Upper lobe of left lung (tissue), 6 donors: Measurements from ENCODE around the gene PTPRM. TPM values are rescaled to one million over a fixed set of nuclear protein-coding genes. Genes with fewer than 3 reads are reported as not detected.
A peak's percentile ranks its signal among the peaks of the same experiment; 100 is the strongest.

Source experiments
- ATAC-seq, 2 donors: fragments of 200-7000 bp; cut with Tn5 transposase; one replicate each; pipeline ENCODE4 v1.9.1; 2022; ENCODE audit warnings: mild to moderate bottlenecking in 2 of 2, moderate library complexity in 2 of 2; ENCODE audit not compliant: low FRiP score in 2 of 2
- DNase-seq, 2 donors: peaks; one replicate each; pipeline ENCODE4 v3.0.0-alpha.2; 2019 to 2020
- H3K27ac ChIP-seq, 4 donors: fragments of 200-600 bp; sonication (generic); one replicate each; pipeline ENCODE4 v1.5.1; 2016 to 2019
- H3K27me3 ChIP-seq, 4 donors: fragments of 200-600 bp; sonication (generic); one replicate each; pipeline ENCODE4 v1.5.1; 2017 to 2019
- H3K36me3 ChIP-seq, 4 donors: fragments of 200-600 bp; sonication (generic); one replicate each; pipeline ENCODE4 v1.5.1; 2016 to 2019
- H3K4me1 ChIP-seq, 4 donors: fragments of 200-600 bp; sonication (generic); one replicate each; pipeline ENCODE4 v1.5.1; 2018 to 2019
- H3K4me3 ChIP-seq, 4 donors: fragments of 200-600 bp; sonication (generic); one replicate each; pipeline ENCODE4 v1.5.1; 2017 to 2019; ENCODE audit warnings: mild to moderate bottlenecking in 2 of 4, moderate library complexity in 1 of 4
- H3K9me3 ChIP-seq, 4 donors: fragments of 200-600 bp; sonication (generic); one replicate each; pipeline ENCODE4 v1.5.1; 2018 to 2019
- EP300 ChIP-seq, 4 donors: sonication (generic); formaldehyde crosslinking; IDR thresholded peaks; one replicate each; pipeline ENCODE4 v1.5.1; 2017; ENCODE audit warnings: antibody characterized with exemption in 4 of 4, control low read depth in 2 of 4
- POLR2A ChIP-seq, 4 donors: fragments of 450-650 bp; IDR thresholded peaks; one replicate each; pipeline ENCODE4 v1.5.1; 2016 to 2017; ENCODE audit warnings: antibody characterized with exemption in 4 of 4, mild to moderate bottlenecking in 2 of 4
- POLR2AphosphoS5 ChIP-seq, 2 donors: sonication (generic); formaldehyde crosslinking; IDR thresholded peaks; one replicate each; pipeline ENCODE4 v1.5.1; 2017; ENCODE audit warnings: antibody characterized with exemption in 2 of 2
- WGBS, 2 donors: methylation state at CpG; one replicate each; pipeline ENCODE4 v1.1.5; 2017 to 2018; 5-methylcytosine and 5-hydroxymethylcytosine counted together
- total RNA-seq, 6 donors: library from RNA; depleted of rRNA in 4 of 6; stranded (reverse); fragments of >200 nt in 4 of 6; gene quantifications; one replicate each; pipeline versions ENCODE4 v1.1.0 to v1.2.1, GENCODE V29; 2016 to 2021
- TF ChIP-seq, protein P1 (sequence below), 6 experiments: fragments of 450-650 bp in 4 of 6; fragments of 200-600 bp in 2 of 6; sonication (generic) in 2 of 6; IDR thresholded peaks; one replicate each; pipeline ENCODE4 v1.5.1; 2016 to 2019; ENCODE audit warnings: antibody characterized with exemption in 6 of 6
- donor health status: DM: no; HTN: no; CAD: no; lungs with moderate emphysema.
- donor health status: DM: no; HTN: yes; CAD: no; lungs with severe emphysema.

The PTPRM gene
- total RNA-seq, 6 donors from 2014 or later: 82.0 to 201 (median 154) TPM

DNA sequence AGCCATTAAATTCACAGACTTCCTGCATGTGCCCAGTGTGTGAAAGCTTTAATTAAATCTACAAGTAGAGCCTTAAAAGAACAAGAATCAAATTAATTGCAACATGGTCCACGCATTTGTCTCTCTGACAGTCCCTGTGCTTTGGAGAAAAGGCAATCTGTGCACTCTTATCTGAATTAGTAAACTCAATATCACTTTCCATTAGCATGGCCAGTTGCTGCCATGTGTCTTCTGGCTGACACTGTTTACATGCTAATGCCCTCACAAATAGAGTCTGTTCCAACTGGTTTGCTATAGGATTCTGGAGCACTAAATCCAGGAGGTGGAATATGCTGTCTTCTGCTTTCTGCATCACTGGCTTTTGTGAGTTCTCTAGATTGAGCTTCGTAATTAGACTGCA, 607.7 kb downstream of the PTPRM start:
- no peaks in the 10 kb centered on the region for H3K27me3 ChIP-seq
- no peak overlapping the region for H3K27ac ChIP-seq
- TF ChIP-seq, protein P1, sequence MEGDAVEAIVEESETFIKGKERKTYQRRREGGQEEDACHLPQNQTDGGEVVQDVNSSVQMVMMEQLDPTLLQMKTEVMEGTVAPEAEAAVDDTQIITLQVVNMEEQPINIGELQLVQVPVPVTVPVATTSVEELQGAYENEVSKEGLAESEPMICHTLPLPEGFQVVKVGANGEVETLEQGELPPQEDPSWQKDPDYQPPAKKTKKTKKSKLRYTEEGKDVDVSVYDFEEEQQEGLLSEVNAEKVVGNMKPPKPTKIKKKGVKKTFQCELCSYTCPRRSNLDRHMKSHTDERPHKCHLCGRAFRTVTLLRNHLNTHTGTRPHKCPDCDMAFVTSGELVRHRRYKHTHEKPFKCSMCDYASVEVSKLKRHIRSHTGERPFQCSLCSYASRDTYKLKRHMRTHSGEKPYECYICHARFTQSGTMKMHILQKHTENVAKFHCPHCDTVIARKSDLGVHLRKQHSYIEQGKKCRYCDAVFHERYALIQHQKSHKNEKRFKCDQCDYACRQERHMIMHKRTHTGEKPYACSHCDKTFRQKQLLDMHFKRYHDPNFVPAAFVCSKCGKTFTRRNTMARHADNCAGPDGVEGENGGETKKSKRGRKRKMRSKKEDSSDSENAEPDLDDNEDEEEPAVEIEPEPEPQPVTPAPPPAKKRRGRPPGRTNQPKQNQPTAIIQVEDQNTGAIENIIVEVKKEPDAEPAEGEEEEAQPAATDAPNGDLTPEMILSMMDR (IDR thresholded peaks at IDR 0.05): no peak
- no peak for TF ChIP-seq POLR2AphosphoS5 (IDR thresholded peaks at IDR 0.05)
- no peak for TF ChIP-seq POLR2A (IDR thresholded peaks at IDR 0.05)
- TF ChIP-seq EP300 (IDR thresholded peaks at IDR 0.05): no peak
- ATAC-seq (no peak), DNase-seq (no peak)
- H3K4me3 ChIP-seq: no peak overlapping the region
- WGBS, 2 donors: 90 to 94% methylated on average over 2 of the region's 2 CpGs
- peaks cover 15 to 24% (median 20%) of the 10 kb centered on the region in 4 donors for H3K4me1 ChIP-seq
- H3K36me3 ChIP-seq: no peaks in the 10 kb centered on the region
- H3K9me3 ChIP-seq: no peaks in the 10 kb centered on the region

GRCh38 chr18:8175501-8176061, 608.5 kb downstream of the PTPRM start:
- Histone ChIP-seq H3K9me3 (no peaks in the 10 kb centered on the region), H3K4me1 (peaks cover 15 to 24% (median 20%) of the 10 kb centered on the region in 4 donors), H3K4me3 (no peak overlapping the region), H3K36me3 (no peaks in the 10 kb centered on the region), H3K27me3 (no peaks in the 10 kb centered on the region), H3K27ac (no peak overlapping the region)
- DNase-seq: no peak
- 84 to 89% methylated on average over 7 of the region's 7 CpGs for WGBS, 2 donors
- no peak for ATAC-seq
- TF ChIP-seq POLR2A (IDR thresholded peaks at IDR 0.05): no peak
- TF ChIP-seq POLR2AphosphoS5 (IDR thresholded peaks at IDR 0.05): no peak
- TF ChIP-seq EP300 (IDR thresholded peaks at IDR 0.05): no peak
- TF ChIP-seq, protein P1 (IDR thresholded peaks at IDR 0.05): no peak

- Histone ChIP-seq H3K9me3 (no peaks in the 10 kb centered on the region), H3K27ac (peak overlapping the region in 2 of 4 donors; percentile 18 to 56), H3K36me3 (no peaks in the 10 kb centered on the region), H3K4me3 (no peak overlapping the region), H3K4me1 (peaks cover 15 to 24% (median 20%) of the 10 kb centered on the region in 4 donors), H3K27me3 (no peaks in the 10 kb centered on the region)
- WGBS, 2 donors: 56 to 60% methylated on average over 3 of the region's 3 CpGs
- DNase-seq: no peak
- TF ChIP-seq POLR2AphosphoS5 (IDR thresholded peaks at IDR 0.05): no peak
- TF ChIP-seq EP300 (IDR thresholded peaks at IDR 0.05): no peak
- no peak for TF ChIP-seq POLR2A (IDR thresholded peaks at IDR 0.05)
- TF ChIP-seq, protein P1 (IDR thresholded peaks at IDR 0.05): no peak
- ATAC-seq: no peak
Measured at GRCh38 chr18:8176109-8176508, 609.0 kb downstream of the PTPRM start.

DNA sequence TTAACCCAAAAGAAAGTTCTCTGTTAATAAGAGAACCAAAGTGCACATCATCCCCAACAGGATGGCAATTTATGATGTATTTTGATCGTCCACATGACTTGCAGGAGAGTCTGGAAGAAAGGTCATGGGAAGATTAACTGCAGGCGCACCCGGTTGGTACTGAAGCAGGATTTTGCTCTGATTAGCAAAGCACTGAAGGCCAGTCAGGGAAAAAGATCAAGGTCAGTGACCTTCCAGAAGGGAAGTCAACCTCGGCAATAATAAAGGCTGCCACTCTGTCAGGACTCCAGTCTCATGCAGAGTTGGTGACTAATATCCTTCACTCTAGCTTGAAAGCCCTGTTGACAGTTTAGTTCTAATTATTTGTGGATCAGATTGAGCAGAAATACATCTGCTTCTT, 609.4 kb downstream of the PTPRM start:
- H3K27me3 ChIP-seq: no peaks in the 10 kb centered on the region
- no peak overlapping the region for H3K4me3 ChIP-seq
- DNase-seq: no peak
- peak overlapping the region in 2 of 4 donors; percentile 18 to 56 for H3K27ac ChIP-seq
- no peaks in the 10 kb centered on the region for H3K36me3 ChIP-seq
- H3K9me3 ChIP-seq: no peaks in the 10 kb centered on the region
- WGBS, 2 donors: 57% methylated on average over 4 of the region's 4 CpGs
- peaks cover 15 to 24% (median 20%) of the 10 kb centered on the region in 4 donors for H3K4me1 ChIP-seq
- TF ChIP-seq POLR2AphosphoS5 (IDR thresholded peaks at IDR 0.05) (no peak), POLR2A (IDR thresholded peaks at IDR 0.05) (no peak)
- ATAC-seq: no peak

GRCh38 chr18:8177330-8178016, 610.4 kb downstream of the PTPRM start:
- no peaks in the 10 kb centered on the region for H3K36me3 ChIP-seq
- no peak overlapping the region for H3K4me3 ChIP-seq
- TF ChIP-seq EP300 (IDR thresholded peaks at IDR 0.05): no peak
- TF ChIP-seq, protein P1 (IDR thresholded peaks at IDR 0.05): no peak
- no peak for TF ChIP-seq POLR2A (IDR thresholded peaks at IDR 0.05)
- no peak for TF ChIP-seq POLR2AphosphoS5 (IDR thresholded peaks at IDR 0.05)
- H3K27ac ChIP-seq: peak overlapping the region in 2 of 4 donors; percentile 1 to 56
- ATAC-seq (peak; percentile 60 to 93), DNase-seq (peak in 1 of 2 donors; percentile 59)
- H3K4me1 ChIP-seq: peaks cover 15 to 24% (median 20%) of the 10 kb centered on the region in 4 donors
- H3K27me3 ChIP-seq: no peaks in the 10 kb centered on the region
- H3K9me3 ChIP-seq: no peaks in the 10 kb centered on the region
- WGBS, 2 donors: 34 to 48% methylated on average over 3 of the region's 3 CpGs
